GM18907 (cell line): ENCODE data around the gene LMBR1L.
"Not testable (repeated sequence)": the region's sequence is repeated elsewhere in the genome, so short reads cannot be mapped to it uniquely, and the experiment has no call there.

Experiments used
- ATAC-seq: cut with Tn5 transposase; IDR thresholded peaks from one replicate; pipeline ENCODE4 v1.9.1; 2021; ENCODE audit warnings: mild to moderate bottlenecking, moderate library complexity; ENCODE audit not compliant: unreplicated experiment

LMBR1L gene

GRCh38 chr12:49110464-49111155 is at the start of gene LMBR1L:
Gene LMBR1L, minus strand, starts transcription at chr12:49110847. Its CDS starts 292 bp downstream, at chr12:49110555.
- peak; percentile 98 for ATAC-seq

GRCh38 chr12:49160399-49160798 is 49.8 kb upstream of the LMBR1L start:
- no peak for ATAC-seq

- no peak for ATAC-seq
These were observed 43.6 kb upstream of the LMBR1L start for GRCh38 chr12:49154221-49154620.

- no peak for ATAC-seq
These were observed 36.7 kb upstream of the LMBR1L start for GRCh38 chr12:49147384-49147783.

- no peak for ATAC-seq
These were observed 35.8 kb upstream of the LMBR1L start for GRCh38 chr12:49146406-49146805.

- ATAC-seq: no peak
These were observed 33.7 kb upstream of the LMBR1L start for GRCh38 chr12:49144384-49144783.

- no peak for ATAC-seq
These were observed 28.4 kb upstream of the LMBR1L start for GRCh38 chr12:49138999-49139398.

- no peak for ATAC-seq
These were observed 27.9 kb upstream of the LMBR1L start for GRCh38 chr12:49138587-49138986.

GRCh38 chr12:49137476-49137875 is 26.8 kb upstream of the LMBR1L start:
- no peak for ATAC-seq

- not testable (repeated sequence) for ATAC-seq
These were observed 26.4 kb upstream of the LMBR1L start for GRCh38 chr12:49136997-49137396.

- no peak for ATAC-seq
These were observed 22.9 kb upstream of the LMBR1L start for GRCh38 chr12:49133590-49133989.

- ATAC-seq: no peak
These were observed 22.4 kb upstream of the LMBR1L start for GRCh38 chr12:49133014-49133413.

- ATAC-seq: no peak
These were observed 21.3 kb upstream of the LMBR1L start for GRCh38 chr12:49131894-49132461.

- peak; percentile 73 for ATAC-seq
These were observed 20.6 kb upstream of the LMBR1L start, which contains the start of gene TUBA1B for GRCh38 chr12:49131051-49131893. Gene TUBA1B, minus strand, starts transcription at chr12:49131395. Its CDS starts 95 bp downstream, at chr12:49131300.

- peak; percentile 62 for ATAC-seq
These were observed 19.8 kb upstream of the LMBR1L start for GRCh38 chr12:49130151-49131050.

- no peak for ATAC-seq
These were observed 18.9 kb upstream of the LMBR1L start for GRCh38 chr12:49129332-49130150.

GRCh38 chr12:49127971-49128370 is 17.3 kb upstream of the LMBR1L start:
- not testable (repeated sequence) for ATAC-seq

- no peak for ATAC-seq
These were observed 16.5 kb upstream of the LMBR1L start for GRCh38 chr12:49126852-49127763.
